Adrenal gland (tissue), 5 donors: ENCODE results near the gene CEACAM3.

Experiments used
- CTCF ChIP-seq, 6 experiments: fragments of 450-650 bp in 4 of 6; fragments of 200-600 bp in 2 of 6; sonication (generic) in 1 of 6; IDR thresholded peaks; 1 replicate in 5 of 6; 2 replicates in 1 of 6; pipeline versions ENCODE4 v1.5.1 to v1.8.0; 2016 to 2021; ENCODE audit warnings: antibody characterized with exemption in 6 of 6, mild to moderate bottlenecking in 2 of 6, moderate library complexity in 1 of 6
- POLR2A ChIP-seq, 2 donors: fragments of 450-650 bp; IDR thresholded peaks; one replicate each; pipeline ENCODE4 v1.6.1; 2017; ENCODE audit warnings: antibody characterized with exemption in 2 of 2, mild to moderate bottlenecking in 2 of 2, moderate library complexity in 1 of 2
- donor health status: DM: no; HTN: no; CAD: no.

DNA sequence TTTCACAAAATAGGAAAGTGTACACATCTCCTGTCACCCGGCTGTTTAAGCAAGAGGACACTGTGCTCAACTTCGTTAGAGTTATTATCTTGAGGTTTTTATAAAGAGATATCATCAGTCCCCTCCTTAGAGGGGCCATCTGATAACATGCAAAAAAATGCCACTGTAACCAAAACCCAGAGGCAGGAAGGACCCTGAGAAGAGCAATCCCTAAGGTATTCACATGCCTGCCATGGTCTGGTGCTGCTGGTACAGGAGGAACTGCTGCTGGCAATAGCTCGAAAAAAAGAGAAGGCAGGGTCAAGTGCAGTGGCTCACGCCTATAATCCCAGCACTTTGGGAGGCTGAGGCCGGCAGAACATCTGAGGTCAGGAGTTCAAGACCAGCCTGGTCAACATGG lies 12.8 kb upstream of the CEACAM3 start:
- TF ChIP-seq CTCF (IDR thresholded peaks at IDR 0.05) (no peak), POLR2A (IDR thresholded peaks at IDR 0.05) (no peak)
